NCI-H1436 (cell line): ENCODE results near the gene GGT5.
"Not testable (repeated sequence)": the region's sequence is repeated elsewhere in the genome, so short reads cannot be mapped to it uniquely, and the experiment has no call there.

Experiments used
- DNase-seq: peaks from one replicate; lab custom pipeline; 2025; lab: John Stamatoyannopoulos, UW

The GGT5 gene

GRCh38 chr22:24203856-24204255 lies 41.0 kb downstream of the GGT5 start:
- not testable (repeated sequence) for DNase-seq

GRCh38 chr22:24201681-24202614 lies 42.9 kb downstream of the GGT5 start:
- no peak for DNase-seq

- no peak for DNase-seq
Measured at GRCh38 chr22:24200619-24201212, 44.2 kb downstream of the GGT5 start.

GRCh38 chr22:24198682-24199052 lies 46.2 kb downstream of the GGT5 start:
- DNase-seq = no peak

- DNase-seq = no peak
Measured at GRCh38 chr22:24191893-24192292, 53.0 kb downstream of the GGT5 start.

GRCh38 chr22:24191381-24191841 lies 53.5 kb downstream of the GGT5 start:
- DNase-seq = no peak

GRCh38 chr22:24190596-24191208 lies 54.2 kb downstream of the GGT5 start:
- no peak for DNase-seq

GRCh38 chr22:24190159-24190540 lies 54.7 kb downstream of the GGT5 start:
- DNase-seq = no peak

- no peak for DNase-seq
Measured at GRCh38 chr22:24189249-24190158, 55.4 kb downstream of the GGT5 start.

- no peak for DNase-seq
Measured at GRCh38 chr22:24188705-24189248, 56.1 kb downstream of the GGT5 start.

GRCh38 chr22:24187731-24188644 lies 56.9 kb downstream of the GGT5 start:
- DNase-seq = no peak

GRCh38 chr22:24186892-24187670 lies 57.8 kb downstream of the GGT5 start:
- DNase-seq = no peak

GRCh38 chr22:24186352-24186740 lies 58.5 kb downstream of the GGT5 start:
- no peak for DNase-seq

- no peak for DNase-seq
Measured at GRCh38 chr22:24185501-24186351, 59.2 kb downstream of the GGT5 start.

- no peak for DNase-seq
Measured at GRCh38 chr22:24185001-24185500, 59.8 kb downstream of the GGT5 start.

GRCh38 chr22:24184057-24184798 lies 60.7 kb downstream of the GGT5 start:
- no peak for DNase-seq

GRCh38 chr22:24183321-24184031 lies 61.4 kb downstream of the GGT5 start:
- no peak for DNase-seq
